HepG2 (cell line): ENCODE data around the gene OR5B12. TPM values are rescaled to one million over a fixed set of nuclear protein-coding genes. Genes with fewer than 3 reads are reported as not detected.

ENCODE experiments used
- ATAC-seq: fragments of 200-7000 bp; cut with Tn5 transposase; 3 replicates; pipeline ENCODE4 v1.9.1; 2020; ENCODE audit warnings: mild to moderate bottlenecking, moderate library complexity
- BruUV-seq: library from RNA; stranded (reverse); fragments of 400-500 nt; replicated peaks from 2 replicates; lab custom pipeline; 2021; lab: Mats Ljungman, UMichigan
- CTCF ChIA-PET: fragments of 300-600 bp; formaldehyde crosslinking; extraction: SDS; loops from one replicate; lab custom pipeline; 2021; ENCODE audit warnings: low total read pairs, inconsistent platforms, low intra/inter-chr PET ratio; lab: Yijun Ruan, JAX
- POLR2A ChIA-PET: fragments of 350-600 bp; sonication (Branson Sonifier 250); formaldehyde crosslinking; loops from one replicate; lab custom pipeline; 2020; ENCODE audit warnings: antibody characterized with exemption, inconsistent platforms; lab: Yijun Ruan, JAX
- DNase-seq: peaks from one replicate; pipeline ENCODE4 v3.0.0-alpha.2; 2015; ENCODE audit warnings: low spot score
- FAIRE-seq: peaks from 3 replicates; lab custom pipeline; 2011; peaks lifted over from hg19 to GRCh38; lab: Jason Lieb, UNC
- H2AFZ ChIP-seq: one replicate; pipeline ENCODE4 v1.6.1; 2011; ENCODE audit warnings: low read length, inconsistent platforms
- H3K27ac ChIP-seq: fragments of 300-600 bp; 3 replicates; pipeline ENCODE4 v1.8.0; 2011; ENCODE audit warnings: mixed run types, mild to moderate bottlenecking, mixed read lengths, low read length, inconsistent platforms; ENCODE audit not compliant: insufficient read depth; ENCODE audit errors: extremely low read length
- H3K27me3 ChIP-seq, 2 experiments: fragments of 200-600 bp in 1 of 2; 2 replicates in 1 of 2; 3 replicates in 1 of 2; pipeline versions ENCODE4 v1.6.0 to v1.8.0; 2011; ENCODE audit warnings: low read length in 2 of 2, mild to moderate bottlenecking in 2 of 2, moderate library complexity in 2 of 2, inconsistent platforms in 1 of 2; ENCODE audit not compliant: insufficient read depth in 2 of 2, control insufficient read depth in 1 of 2
- H3K36me3 ChIP-seq, 2 experiments: fragments of 200-600 bp in 1 of 2; replicated peaks in 1 of 2; 2 replicates in 1 of 2; 3 replicates in 1 of 2; pipeline versions ENCODE4 v1.5.1 to v1.8.0; 2011; ENCODE audit warnings: low read length in 2 of 2, inconsistent platforms in 1 of 2; ENCODE audit not compliant: insufficient read depth in 2 of 2, control insufficient read depth in 1 of 2
- H3K4me1 ChIP-seq: 2 replicates; pipeline ENCODE4 v1.5.1; 2012; ENCODE audit warnings: low read length, inconsistent platforms; ENCODE audit not compliant: insufficient read depth
- H3K4me2 ChIP-seq: 2 replicates; pipeline ENCODE4 v1.6.0; 2011; ENCODE audit warnings: low read depth, low read length, inconsistent platforms
- H3K4me3 ChIP-seq, 3 experiments: fragments of 200-600 bp in 1 of 3; sonication (generic), shearing (Covaris generic) in 1 of 3; replicated peaks in 1 of 3; 2 replicates each; pipeline ENCODE4 v1.5.1; 2011 to 2016; ENCODE audit warnings: low read length in 3 of 3, inconsistent platforms in 2 of 3, low read depth in 2 of 3, mild to moderate bottlenecking in 2 of 3, control low read depth in 1 of 3, mixed read lengths in 1 of 3; ENCODE audit not compliant: insufficient read depth in 1 of 3
- H3K79me2 ChIP-seq: one replicate; pipeline ENCODE4 v1.6.1; 2011; ENCODE audit warnings: low read length, inconsistent platforms; ENCODE audit not compliant: insufficient read depth
- H3K9ac ChIP-seq: 2 replicates; pipeline ENCODE4 v1.6.0; 2011; ENCODE audit warnings: mild to moderate bottlenecking, low read depth, low read length, inconsistent platforms; ENCODE audit not compliant: insufficient read depth
- H3K9me3 ChIP-seq: 2 replicates; pipeline ENCODE4 v1.5.1; 2012; ENCODE audit warnings: mild to moderate bottlenecking, low read length
- H4K20me1 ChIP-seq: 2 replicates; pipeline ENCODE4 v1.6.0; 2011; ENCODE audit warnings: inconsistent platforms, mild to moderate bottlenecking, low read length, moderate library complexity; ENCODE audit not compliant: insufficient read depth
- CC2D1A ChIP-seq: sonication (generic); formaldehyde crosslinking; IDR thresholded peaks from 2 replicates; pipeline ENCODE4 v1.8.1; 2023; ENCODE audit warnings: mild to moderate bottlenecking, missing genetic modification reagents
- ETV6 ChIP-seq: sonication (generic); formaldehyde crosslinking; conservative IDR thresholded peaks from 2 replicates; pipeline ENCODE4 v1.4.0; 2020; ENCODE audit warnings: missing genetic modification reagents
- HES4 ChIP-seq: sonication (generic); formaldehyde crosslinking; IDR thresholded peaks from 2 replicates; pipeline ENCODE4 v1.9.0; 2021; ENCODE audit warnings: mild to moderate bottlenecking, missing genetic modification reagents, borderline replicate concordance
- LRRFIP1 ChIP-seq: sonication (generic); formaldehyde crosslinking; conservative IDR thresholded peaks from 2 replicates; pipeline ENCODE4 v1.4.0; 2020; ENCODE audit warnings: missing genetic modification reagents
- PHB2 ChIP-seq: fragments of 450-650 bp; IDR thresholded peaks from 2 replicates; pipeline ENCODE4 v1.6.1; 2018; ENCODE audit not compliant: partially characterized antibody
- SCMH1 ChIP-seq: sonication (generic); formaldehyde crosslinking; IDR thresholded peaks from 2 replicates; pipeline ENCODE4 v1.9.0; 2021; ENCODE audit warnings: missing genetic modification reagents, mild to moderate bottlenecking, borderline replicate concordance
- SRSF4 ChIP-seq: fragments of 200-400 bp; formaldehyde crosslinking; IDR thresholded peaks from one replicate; pipeline ENCODE4 v1.6.1; 2018; ENCODE audit warnings: mild to moderate bottlenecking, low read depth, low read length, moderate library complexity; ENCODE audit not compliant: poor library complexity, severe bottlenecking
- TFE3 ChIP-seq: IDR thresholded peaks from 2 replicates; pipeline ENCODE4 v1.6.1; 2016
- ZNF766 ChIP-seq: sonication (generic); formaldehyde crosslinking; IDR thresholded peaks from 2 replicates; pipeline ENCODE4 v1.5.0; 2020; ENCODE audit warnings: missing genetic modification reagents, borderline replicate concordance
- ZNF768 ChIP-seq: sonication (generic); formaldehyde crosslinking; IDR thresholded peaks from 2 replicates; pipeline ENCODE4 v1.4.0; 2020; ENCODE audit warnings: missing genetic modification reagents
- WGBS: methylation state at CpG from one replicate; pipeline ENCODE4 v1.1.6; 2017; ENCODE audit warnings: low lambda C conversion rate; 5-methylcytosine and 5-hydroxymethylcytosine counted together
- in situ Hi-C: cut with HindIII; loops from 2 replicates; pipeline ENCODE4 v1.10.0; 2017; ENCODE audit warnings: low pct_unique_long_range_greater_than_20kb; ENCODE audit not compliant: extremely low pct_ligation_motif_present
- intact Hi-C: fragments of 100-400 bp; cut with micrococcal nuclease; formaldehyde crosslinking; loops from one replicate; pipeline ENCODE4 v1.10.0; 2022; ENCODE audit not compliant: unreplicated experiment
- polyA plus RNA-seq, 8 experiments: library from polyadenylated mRNA; depleted of rRNA in 3 of 8; stranded (reverse) in 7 of 8; unstranded in 1 of 8; fragments of >200 nt; fragmentation: Illumina TruSeq in 4 of 8; extraction: Trizol in 4 of 8; gene quantifications; 2 replicates each; pipeline versions ENCODE4 v1.2.1 to v1.2.3, GENCODE V29; 2011 to 2016; ENCODE audit warnings: low read depth in 4 of 8, missing spikeins in 1 of 8, mixed read lengths in 1 of 8; ENCODE audit not compliant: insufficient read depth in 1 of 8
- total RNA-seq, 5 experiments: library from RNA; depleted of rRNA; stranded (reverse); fragments of >200 nt; fragmentation: Illumina TruSeq; extraction: Trizol; gene quantifications; 2 replicates each; pipeline ENCODE4 v1.2.3, GENCODE V29; 2016; ENCODE audit warnings: low read depth in 1 of 5

The OR5B12 gene
- total and polyA plus RNA-seq, 2 of the 13 experiments (the other 11 are each of a cell fraction or from before 2014, with no cell fraction given) = not detected

GRCh38 chr11:58428021-58428420 is 14.0 kb downstream of the OR5B12 start, which contains the start of gene OR5B2:
Gene OR5B2 (minus strand): TSS chr11:58428121. CDS start chr11:58423261, 4,860 bp downstream.
- in situ Hi-C loops (no loop called here), intact Hi-C loops (no loop called here)
- ChIA-PET CTCF (no interaction called here), POLR2A (no interaction called here)
- Histone ChIP-seq H3K36me3 (no peaks in the 10 kb centered on the region), H3K27ac (no peak within 1 kb of the TSS), H4K20me1 (no peaks in the 10 kb centered on the region), H2AFZ (no peak within 1 kb of the TSS), H3K4me2 (no peak within 1 kb of the TSS), H3K9ac (no peak within 1 kb of the TSS), H3K4me3 (no peak within 1 kb of the TSS)
- FAIRE-seq (no peak), DNase-seq (no peak), ATAC-seq (no peak)
- no peak for TF ChIP-seq SCMH1 (CRISPR knock-in tag)
- no peak for TF ChIP-seq ZNF766 (CRISPR knock-in tag)
- TF ChIP-seq ZNF768 = no peak
- TF ChIP-seq PHB2 = no peak
- TF ChIP-seq HES4 (CRISPR knock-in tag) = no peak
- no peak for TF ChIP-seq SRSF4
- TF ChIP-seq ETV6 = no peak
- no peak for TF ChIP-seq LRRFIP1 (CRISPR knock-in tag)
- no peak for TF ChIP-seq CC2D1A
- no peak for TF ChIP-seq TFE3 (CRISPR knock-in tag)
- TF ChIP-seq, all 625 proteins: peak for 0
- no peaks in the 10 kb centered on the region for H3K9me3 ChIP-seq
- no peaks in the 10 kb centered on the region for H3K79me2 ChIP-seq
- no TSS peak for BruUV-seq
- H3K27me3 ChIP-seq = no peaks in the 10 kb centered on the region; a peak in 1 of 5 replicates
- no peaks in the 10 kb centered on the region for H3K4me1 ChIP-seq
- 0% methylated on average over 1 of the region's 3 CpGs for WGBS
